22Rv1 (cell line): Measurements from ENCODE around the gene NHLRC3.

ENCODE experiments used
- ZFX ChIP-seq: fragments of 450-650 bp; IDR thresholded peaks from 2 replicates; pipeline ENCODE4 v1.6.1; 2017; ENCODE audit warnings: antibody characterized with exemption, borderline replicate concordance
- TF ChIP-seq, protein P1 (sequence below): fragments of 450-650 bp; IDR thresholded peaks from 2 replicates; pipeline ENCODE4 v1.5.1; 2017; ENCODE audit warnings: mild to moderate bottlenecking

DNA sequence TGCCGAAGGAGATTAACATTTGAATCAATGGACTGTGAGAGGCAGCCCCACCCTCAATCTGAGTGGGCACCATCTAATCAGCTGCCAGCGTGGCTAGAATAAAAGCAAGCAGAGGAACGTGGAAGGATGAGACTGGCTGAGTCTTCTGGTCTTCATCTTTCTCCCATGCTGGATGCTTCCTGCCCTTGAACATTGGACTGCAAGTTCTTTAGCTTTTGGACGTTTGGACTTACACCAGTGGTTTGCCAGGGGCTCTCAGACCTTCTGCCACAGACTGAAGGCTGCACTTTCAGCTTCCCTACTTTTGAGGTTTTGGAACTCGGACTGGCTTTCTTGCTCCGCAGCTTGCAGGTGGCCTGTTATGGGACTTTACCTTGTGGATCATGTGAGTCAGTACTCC lies 14.7 kb downstream of the NHLRC3 start:
- TF ChIP-seq, protein P1, sequence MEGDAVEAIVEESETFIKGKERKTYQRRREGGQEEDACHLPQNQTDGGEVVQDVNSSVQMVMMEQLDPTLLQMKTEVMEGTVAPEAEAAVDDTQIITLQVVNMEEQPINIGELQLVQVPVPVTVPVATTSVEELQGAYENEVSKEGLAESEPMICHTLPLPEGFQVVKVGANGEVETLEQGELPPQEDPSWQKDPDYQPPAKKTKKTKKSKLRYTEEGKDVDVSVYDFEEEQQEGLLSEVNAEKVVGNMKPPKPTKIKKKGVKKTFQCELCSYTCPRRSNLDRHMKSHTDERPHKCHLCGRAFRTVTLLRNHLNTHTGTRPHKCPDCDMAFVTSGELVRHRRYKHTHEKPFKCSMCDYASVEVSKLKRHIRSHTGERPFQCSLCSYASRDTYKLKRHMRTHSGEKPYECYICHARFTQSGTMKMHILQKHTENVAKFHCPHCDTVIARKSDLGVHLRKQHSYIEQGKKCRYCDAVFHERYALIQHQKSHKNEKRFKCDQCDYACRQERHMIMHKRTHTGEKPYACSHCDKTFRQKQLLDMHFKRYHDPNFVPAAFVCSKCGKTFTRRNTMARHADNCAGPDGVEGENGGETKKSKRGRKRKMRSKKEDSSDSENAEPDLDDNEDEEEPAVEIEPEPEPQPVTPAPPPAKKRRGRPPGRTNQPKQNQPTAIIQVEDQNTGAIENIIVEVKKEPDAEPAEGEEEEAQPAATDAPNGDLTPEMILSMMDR = no peak
- TF ChIP-seq ZFX = no peak
